ENCODE measurements around the gene OR52H1.

DNA sequence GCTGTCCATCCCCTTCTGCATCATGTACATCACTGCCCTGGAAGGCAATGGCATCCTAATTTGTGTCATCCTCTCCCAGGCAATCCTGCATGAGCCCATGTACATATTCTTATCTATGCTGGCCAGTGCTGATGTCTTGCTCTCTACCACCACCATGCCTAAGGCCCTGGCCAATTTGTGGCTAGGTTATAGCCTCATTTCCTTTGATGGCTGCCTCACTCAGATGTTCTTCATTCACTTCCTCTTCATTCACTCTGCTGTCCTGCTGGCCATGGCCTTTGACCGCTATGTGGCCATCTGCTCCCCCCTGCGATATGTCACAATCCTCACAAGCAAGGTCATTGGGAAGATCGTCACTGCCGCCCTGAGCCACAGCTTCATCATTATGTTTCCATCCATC is 32.7 kb upstream of the OR52H1 start:
- TF ChIP-seq, protein P1, sequence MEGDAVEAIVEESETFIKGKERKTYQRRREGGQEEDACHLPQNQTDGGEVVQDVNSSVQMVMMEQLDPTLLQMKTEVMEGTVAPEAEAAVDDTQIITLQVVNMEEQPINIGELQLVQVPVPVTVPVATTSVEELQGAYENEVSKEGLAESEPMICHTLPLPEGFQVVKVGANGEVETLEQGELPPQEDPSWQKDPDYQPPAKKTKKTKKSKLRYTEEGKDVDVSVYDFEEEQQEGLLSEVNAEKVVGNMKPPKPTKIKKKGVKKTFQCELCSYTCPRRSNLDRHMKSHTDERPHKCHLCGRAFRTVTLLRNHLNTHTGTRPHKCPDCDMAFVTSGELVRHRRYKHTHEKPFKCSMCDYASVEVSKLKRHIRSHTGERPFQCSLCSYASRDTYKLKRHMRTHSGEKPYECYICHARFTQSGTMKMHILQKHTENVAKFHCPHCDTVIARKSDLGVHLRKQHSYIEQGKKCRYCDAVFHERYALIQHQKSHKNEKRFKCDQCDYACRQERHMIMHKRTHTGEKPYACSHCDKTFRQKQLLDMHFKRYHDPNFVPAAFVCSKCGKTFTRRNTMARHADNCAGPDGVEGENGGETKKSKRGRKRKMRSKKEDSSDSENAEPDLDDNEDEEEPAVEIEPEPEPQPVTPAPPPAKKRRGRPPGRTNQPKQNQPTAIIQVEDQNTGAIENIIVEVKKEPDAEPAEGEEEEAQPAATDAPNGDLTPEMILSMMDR (IDR thresholded peaks at IDR 0.05; ENCODE audit: control extremely low read depth in 1 of 3, insufficient read depth in 1 of 3, low read depth in 1 of 3, low read length in 3 of 3) = no peak
- no peak for TF ChIP-seq POLR2A (IDR thresholded peaks at IDR 0.05; ENCODE audit: control extremely low read depth in 1 of 2, low read depth in 2 of 2, low read length in 2 of 2)
- no peak for TF ChIP-seq BACH1 (IDR thresholded peaks at IDR 0.05; ENCODE audit: low read length)
- no peak for TF ChIP-seq TAF1 (IDR thresholded peaks at IDR 0.05; ENCODE audit: low read depth, low read length)
- TF ChIP-seq, protein P2, sequence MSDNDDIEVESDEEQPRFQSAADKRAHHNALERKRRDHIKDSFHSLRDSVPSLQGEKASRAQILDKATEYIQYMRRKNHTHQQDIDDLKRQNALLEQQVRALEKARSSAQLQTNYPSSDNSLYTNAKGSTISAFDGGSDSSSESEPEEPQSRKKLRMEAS (IDR thresholded peaks at IDR 0.05) = no peak
- no peak for TF ChIP-seq KDM5A (IDR thresholded peaks at IDR 0.05; ENCODE audit: low read length)
- TF ChIP-seq SP1 (IDR thresholded peaks at IDR 0.05; ENCODE audit: low read depth, low read length) = no peak
- TF ChIP-seq, protein P3, sequence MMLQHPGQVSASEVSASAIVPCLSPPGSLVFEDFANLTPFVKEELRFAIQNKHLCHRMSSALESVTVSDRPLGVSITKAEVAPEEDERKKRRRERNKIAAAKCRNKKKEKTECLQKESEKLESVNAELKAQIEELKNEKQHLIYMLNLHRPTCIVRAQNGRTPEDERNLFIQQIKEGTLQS (IDR thresholded peaks at IDR 0.05; ENCODE audit: insufficient read depth, low read depth, low read length) = no peak
- no peak for TF ChIP-seq RNF2 (IDR thresholded peaks at IDR 0.05; ENCODE audit: borderline replicate concordance, low read depth, low read length, missing control alignments, poor library complexity, severe bottlenecking)
- TF ChIP-seq SP2 (IDR thresholded peaks at IDR 0.05; ENCODE audit: low read length) = no peak
- no peak for TF ChIP-seq ZNF274 (IDR thresholded peaks at IDR 0.05; ENCODE audit: borderline replicate concordance, extremely low read depth, low read length)

Data from H1 (cell line).